CD4-positive, alpha-beta T cell (primary cell): ENCODE measurements around the gene SNAPC4. TPM values are rescaled to one million over a fixed set of nuclear protein-coding genes. Genes with fewer than 3 reads are reported as not detected.

Source experiments
- ATAC-seq: fragments of 200-7000 bp; cut with Tn5 transposase; one replicate; pipeline ENCODE4 v1.10.0; 2022; ENCODE audit warnings: mild to moderate bottlenecking; ENCODE audit not compliant: poor library complexity
- CTCF ChIA-PET: fragments of 350-600 bp; sonication (Branson Sonifier 250); formaldehyde crosslinking; loops from one replicate; lab custom pipeline; 2021; ENCODE audit warnings: antibody characterized with exemption, inconsistent platforms; lab: Charles Lee
- POLR2A ChIA-PET: fragments of 350-600 bp; sonication (Branson Sonifier 250); formaldehyde crosslinking; loops from one replicate; lab custom pipeline; 2021; ENCODE audit warnings: antibody characterized with exemption, inconsistent platforms; lab: Charles Lee
- DNase-seq, 14 experiments: peaks; one replicate each; pipeline ENCODE4 v3.0.0-alpha.2; 2013 to 2020; ENCODE audit warnings: mixed read lengths in 2 of 14
- H3K27ac ChIP-seq, 2 donors: one replicate each; pipeline versions ENCODE4 v1.5.1 to v1.7.0; 2013; ENCODE audit warnings: low read length in 2 of 2, low read depth in 1 of 2, mild to moderate bottlenecking in 1 of 2
- H3K27me3 ChIP-seq, 2 experiments: 1 replicate in 1 of 2; 2 replicates in 1 of 2; pipeline versions ENCODE4 v1.6.1 to v1.7.0; 2013; ENCODE audit warnings: low read length in 2 of 2, control low read depth in 1 of 2, mild to moderate bottlenecking in 1 of 2, moderate library complexity in 1 of 2; ENCODE audit not compliant: insufficient read depth in 2 of 2, control insufficient read depth in 1 of 2
- H3K36me3 ChIP-seq: one replicate; pipeline ENCODE4 v1.6.1; 2013; ENCODE audit warnings: low read length, control low read depth; ENCODE audit not compliant: insufficient read depth
- H3K4me1 ChIP-seq: one replicate; pipeline ENCODE4 v1.6.1; 2013; ENCODE audit warnings: low read length, control low read depth; ENCODE audit not compliant: insufficient read depth
- H3K4me3 ChIP-seq: one replicate; pipeline ENCODE4 v1.5.1; 2013; ENCODE audit warnings: mild to moderate bottlenecking, low read length, moderate library complexity
- H3K9me3 ChIP-seq, 2 experiments: 1 replicate in 1 of 2; 2 replicates in 1 of 2; pipeline versions ENCODE4 v1.6.1 to v1.7.0; 2013; ENCODE audit warnings: low read length in 2 of 2, mild to moderate bottlenecking in 2 of 2, control low read depth in 1 of 2, moderate library complexity in 1 of 2; ENCODE audit not compliant: control insufficient read depth in 1 of 2, insufficient read depth in 1 of 2
- H3K27ac Mint-ChIP-seq: one replicate; pipeline ENCODE4 v1.8.0; 2020; ENCODE audit warnings: mixed read lengths
- H3K27me3 Mint-ChIP-seq: one replicate; pipeline ENCODE4 v1.8.0; 2021; ENCODE audit warnings: mixed read lengths
- H3K36me3 Mint-ChIP-seq: one replicate; pipeline ENCODE4 v1.8.0; 2021; ENCODE audit warnings: low read depth, mixed read lengths
- H3K4me1 Mint-ChIP-seq: one replicate; pipeline ENCODE4 v1.8.0; 2021; ENCODE audit warnings: low read depth, mixed read lengths
- H3K4me3 Mint-ChIP-seq: one replicate; pipeline ENCODE4 v1.8.0; 2020; ENCODE audit warnings: mild to moderate bottlenecking, mixed read lengths
- H3K9me3 Mint-ChIP-seq: one replicate; pipeline ENCODE4 v1.8.0; 2020; ENCODE audit warnings: mixed read lengths
- intact Hi-C, 2 experiments: fragments of 100-400 bp; cut with DNase I in 1 of 2; cut with micrococcal nuclease in 1 of 2; formaldehyde crosslinking; loops; one replicate each; pipeline versions ENCODE4 v1.15.1 to v1.9.0; 2023 to 2025; cut with DNase I, micrococcal nuclease
- total RNA-seq, 174 experiments: library from RNA in 2 of 174; stranded (reverse) in 2 of 174; gene quantifications; one replicate each; pipeline ENCODE4 v1.2.3 and lab custom pipeline; 2021 to 2026
- TF ChIP-seq, protein P1 (sequence below): fragments of 200-600 bp; IDR thresholded peaks from one replicate; pipeline ENCODE4 v1.8.0; 2022; ENCODE audit warnings: antibody characterized with exemption, mild to moderate bottlenecking

Gene SNAPC4
- total RNA-seq, 2 experiments from 2014 or later: 7.7 to 8.0 TPM

DNA sequence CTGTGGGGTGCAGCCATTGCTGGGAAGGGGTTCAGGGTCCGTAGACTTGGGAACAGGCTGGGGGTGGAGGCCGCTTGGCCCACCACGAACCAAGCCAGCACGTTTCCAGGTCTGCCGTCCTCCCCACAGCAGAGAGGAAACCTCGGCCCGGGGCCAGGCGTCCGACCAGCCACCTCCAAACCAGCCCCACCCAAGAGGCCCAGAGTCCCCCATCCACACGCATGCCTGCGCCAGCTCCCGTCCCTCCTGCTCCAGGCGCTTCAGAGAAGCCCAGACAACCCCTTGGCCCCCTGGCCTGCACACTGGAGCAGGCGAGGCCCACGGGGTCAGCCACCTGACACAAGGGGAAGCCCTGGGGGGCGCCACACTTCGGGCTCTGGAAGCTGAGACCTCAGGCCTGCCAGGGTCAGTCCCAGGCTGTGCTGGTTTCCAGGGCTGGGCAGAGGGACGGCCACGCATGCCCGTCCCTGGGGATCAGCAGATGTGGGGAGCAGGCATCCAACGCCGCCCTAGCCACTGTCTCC lies 42.7 kb downstream of the SNAPC4 start:
- peaks cover under 1% of the 10 kb centered on the region for H3K4me1 ChIP-seq
- no peak for ATAC-seq
- TF ChIP-seq, protein P1, sequence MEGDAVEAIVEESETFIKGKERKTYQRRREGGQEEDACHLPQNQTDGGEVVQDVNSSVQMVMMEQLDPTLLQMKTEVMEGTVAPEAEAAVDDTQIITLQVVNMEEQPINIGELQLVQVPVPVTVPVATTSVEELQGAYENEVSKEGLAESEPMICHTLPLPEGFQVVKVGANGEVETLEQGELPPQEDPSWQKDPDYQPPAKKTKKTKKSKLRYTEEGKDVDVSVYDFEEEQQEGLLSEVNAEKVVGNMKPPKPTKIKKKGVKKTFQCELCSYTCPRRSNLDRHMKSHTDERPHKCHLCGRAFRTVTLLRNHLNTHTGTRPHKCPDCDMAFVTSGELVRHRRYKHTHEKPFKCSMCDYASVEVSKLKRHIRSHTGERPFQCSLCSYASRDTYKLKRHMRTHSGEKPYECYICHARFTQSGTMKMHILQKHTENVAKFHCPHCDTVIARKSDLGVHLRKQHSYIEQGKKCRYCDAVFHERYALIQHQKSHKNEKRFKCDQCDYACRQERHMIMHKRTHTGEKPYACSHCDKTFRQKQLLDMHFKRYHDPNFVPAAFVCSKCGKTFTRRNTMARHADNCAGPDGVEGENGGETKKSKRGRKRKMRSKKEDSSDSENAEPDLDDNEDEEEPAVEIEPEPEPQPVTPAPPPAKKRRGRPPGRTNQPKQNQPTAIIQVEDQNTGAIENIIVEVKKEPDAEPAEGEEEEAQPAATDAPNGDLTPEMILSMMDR: no peak
- no peak overlapping the region for H3K27ac Mint-ChIP-seq
- no peaks in the 10 kb centered on the region for H3K27me3 Mint-ChIP-seq
- H3K27me3 ChIP-seq: no peaks in the 10 kb centered on the region
- ChIA-PET CTCF (no interaction called here), POLR2A (interaction anchor here (0.5 kb wide), 1 partner anchor 396 kb away, joined by 3 read pairs; the partner anchor contains the start of gene UBAC1)
- no peaks in the 10 kb centered on the region for H3K9me3 ChIP-seq
- H3K36me3 Mint-ChIP-seq: no peaks in the 10 kb centered on the region
- no peak overlapping the region for H3K4me3 ChIP-seq
- DNase-seq: no peak
- H3K27ac ChIP-seq: no peak overlapping the region
- H3K36me3 ChIP-seq: peaks cover 8% of the 10 kb centered on the region
- no peaks in the 10 kb centered on the region for H3K4me1 Mint-ChIP-seq
- no peaks in the 10 kb centered on the region for H3K9me3 Mint-ChIP-seq
- no peak overlapping the region for H3K4me3 Mint-ChIP-seq
- intact Hi-C loops: no loop called here

DNA sequence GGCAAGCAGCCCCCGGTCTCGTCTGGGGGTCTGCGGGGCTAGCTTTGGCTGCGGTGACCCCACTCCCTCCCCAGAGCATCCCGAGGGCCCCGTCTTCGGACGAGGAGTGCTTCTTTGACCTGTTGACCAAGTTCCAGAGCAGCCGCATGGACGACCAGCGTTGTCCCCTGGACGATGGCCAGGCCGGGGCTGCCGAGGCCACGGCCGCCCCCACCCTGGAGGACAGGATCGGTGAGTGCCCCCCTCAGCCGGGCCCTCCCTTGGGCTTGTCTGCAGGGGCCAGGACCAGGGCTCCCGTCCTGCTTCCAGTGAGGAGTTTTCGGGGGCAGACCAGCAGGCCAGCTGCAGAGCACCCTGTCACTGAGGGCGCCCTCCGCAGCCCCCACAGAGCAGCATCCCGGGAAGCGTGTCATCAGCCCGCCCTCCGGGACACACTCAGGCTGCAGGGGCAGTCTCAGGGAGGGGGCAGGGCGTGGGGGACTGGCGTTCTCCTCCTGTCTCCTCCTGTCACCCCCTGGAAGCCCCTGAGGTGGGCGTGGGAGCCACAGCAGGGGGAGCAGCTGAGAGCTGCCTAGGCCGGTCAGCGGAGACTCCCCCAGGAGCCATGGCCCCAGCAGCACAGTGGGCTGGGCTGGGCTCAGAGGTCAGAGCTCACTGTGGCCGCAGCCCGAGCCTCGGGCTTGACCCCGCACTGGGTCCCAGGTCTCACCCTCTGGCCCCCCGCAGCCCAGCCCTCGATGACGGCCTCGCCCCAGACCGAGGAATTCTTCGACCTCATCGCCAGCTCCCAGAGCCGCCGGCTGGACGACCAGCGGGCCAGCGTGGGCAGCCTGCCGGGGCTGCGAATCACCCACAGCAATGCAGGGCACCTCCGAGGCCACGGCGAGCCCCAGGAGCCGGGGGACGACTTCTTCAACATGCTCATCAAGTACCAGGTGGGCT lies 44.1 kb downstream of the SNAPC4 start:
- Histone ChIP-seq H3K27ac (no peak overlapping the region), H3K36me3 (peaks cover 5% of the 10 kb centered on the region), H3K4me1 (no peaks in the 10 kb centered on the region), H3K4me3 (no peak overlapping the region), H3K9me3 (no peaks in the 10 kb centered on the region), H3K27me3 (no peaks in the 10 kb centered on the region)
- Mint-ChIP-seq H3K4me3 (no peak overlapping the region), H3K36me3 (no peaks in the 10 kb centered on the region), H3K9me3 (no peaks in the 10 kb centered on the region), H3K27me3 (no peaks in the 10 kb centered on the region), H3K27ac (no peak overlapping the region), H3K4me1 (no peaks in the 10 kb centered on the region)
- ChIA-PET POLR2A (no interaction called here), CTCF (no interaction called here)
- no peak for ATAC-seq
- TF ChIP-seq, protein P1: no peak
- DNase-seq: no peak
- intact Hi-C loops: no loop called here

DNA sequence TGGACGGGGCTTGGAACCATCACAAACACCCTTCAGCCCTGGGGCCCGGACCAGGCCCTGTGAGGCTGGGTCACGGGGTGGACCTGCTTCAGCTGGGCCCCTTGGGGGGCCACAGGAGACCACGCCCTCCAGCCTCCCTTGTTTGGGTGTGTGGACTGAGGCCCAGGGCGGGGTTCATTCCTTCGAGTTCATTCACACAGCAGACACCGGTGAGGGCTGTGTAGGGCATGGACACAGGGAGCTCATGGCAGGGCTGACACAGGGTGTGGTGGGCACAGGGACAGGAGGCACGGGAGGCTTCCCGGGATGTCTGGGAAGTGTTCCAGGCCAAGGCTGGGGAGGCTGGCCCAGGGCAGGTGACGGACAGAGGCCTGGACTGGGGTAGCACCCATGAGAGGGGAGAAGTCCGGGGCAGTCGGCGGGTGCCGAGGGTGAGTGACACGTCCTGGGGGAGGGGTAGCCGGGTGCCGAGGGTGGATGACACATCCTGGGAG lies 45.3 kb downstream of the SNAPC4 start:
- Histone ChIP-seq H3K4me1 (no peaks in the 10 kb centered on the region), H3K9me3 (no peaks in the 10 kb centered on the region), H3K4me3 (no peak overlapping the region), H3K27me3 (no peaks in the 10 kb centered on the region), H3K27ac (no peak overlapping the region), H3K36me3 (no peaks in the 10 kb centered on the region)
- POLR2A ChIA-PET: no interaction called here
- Mint-ChIP-seq H3K36me3 (no peaks in the 10 kb centered on the region), H3K27ac (no peak overlapping the region), H3K9me3 (no peaks in the 10 kb centered on the region), H3K27me3 (no peaks in the 10 kb centered on the region), H3K4me1 (no peaks in the 10 kb centered on the region), H3K4me3 (no peak overlapping the region)
- DNase-seq (no peak), ATAC-seq (no peak)
- intact Hi-C loops: no loop called here
- TF ChIP-seq, protein P1: no peak
- CTCF ChIA-PET: no interaction called here
